Activated naive CD4-positive, alpha-beta T cell treated with anti-CD3 and anti-CD28 coated beads, Interleukin-2, amount 50 U/mL, for 16 hours (primary cell): ENCODE measurements around the gene COG1.
"Not testable (repeated sequence)": the region's sequence is repeated elsewhere in the genome, so short reads cannot be mapped to it uniquely, and the experiment has no call there.

Experiments
- DNase-seq: peaks from one replicate; pipeline ENCODE4 v3.0.0-alpha.2; 2020

Gene COG1

DNA sequence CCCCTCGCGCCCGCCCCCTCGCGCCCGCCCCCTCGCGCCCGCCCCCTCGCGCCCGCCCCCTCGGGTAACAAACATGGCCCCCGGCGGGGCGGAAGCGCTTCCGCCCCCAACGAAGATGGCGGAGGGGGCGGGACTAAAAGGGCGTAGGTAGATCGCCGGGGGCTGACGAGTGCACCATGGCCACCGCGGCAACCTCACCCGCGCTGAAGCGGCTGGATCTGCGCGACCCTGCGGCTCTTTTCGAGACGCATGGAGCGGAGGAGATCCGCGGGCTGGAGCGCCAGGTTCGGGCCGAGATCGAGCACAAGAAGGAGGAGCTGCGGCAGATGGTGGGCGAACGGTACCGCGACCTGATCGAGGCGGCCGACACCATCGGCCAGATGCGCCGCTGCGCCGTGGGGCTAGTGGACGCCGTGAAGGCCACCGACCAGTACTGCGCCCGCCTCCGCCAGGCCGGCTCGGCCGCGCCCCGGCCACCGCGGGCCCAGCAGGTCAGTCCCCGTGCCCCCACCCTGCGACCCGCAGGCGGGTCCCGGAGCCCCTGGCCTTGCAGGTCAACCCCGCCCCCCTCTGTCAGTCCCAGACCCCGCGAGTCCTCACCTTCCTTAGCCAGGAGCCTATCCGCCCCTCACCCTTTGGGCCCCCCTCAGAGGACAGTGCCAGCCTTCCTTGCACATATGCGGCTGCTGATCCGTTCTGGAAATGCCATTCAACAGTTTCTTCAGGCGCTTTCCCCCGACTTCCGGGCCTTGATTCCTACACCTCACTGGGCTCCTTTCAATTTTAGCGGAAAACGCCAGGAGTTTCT, at the start of gene COG1:
TSS of gene COG1 (plus strand) at position 162 of the 808 bp plus-strand sequence. CDS start at position 177, 15 bp downstream.
- peak; percentile 85 for DNase-seq

GRCh38 chr17:73144209-73144608, 48.6 kb upstream of the COG1 start:
- DNase-seq = not testable (repeated sequence)

- DNase-seq = no peak
These were observed 47.2 kb upstream of the COG1 start for GRCh38 chr17:73145641-73146040.

GRCh38 chr17:73147791-73148190, 45.1 kb upstream of the COG1 start:
- not testable (repeated sequence) for DNase-seq

GRCh38 chr17:73148540-73149334, 44.1 kb upstream of the COG1 start:
- no peak for DNase-seq

GRCh38 chr17:73150622-73151300, 42.1 kb upstream of the COG1 start:
- DNase-seq = not testable (repeated sequence)

DNA sequence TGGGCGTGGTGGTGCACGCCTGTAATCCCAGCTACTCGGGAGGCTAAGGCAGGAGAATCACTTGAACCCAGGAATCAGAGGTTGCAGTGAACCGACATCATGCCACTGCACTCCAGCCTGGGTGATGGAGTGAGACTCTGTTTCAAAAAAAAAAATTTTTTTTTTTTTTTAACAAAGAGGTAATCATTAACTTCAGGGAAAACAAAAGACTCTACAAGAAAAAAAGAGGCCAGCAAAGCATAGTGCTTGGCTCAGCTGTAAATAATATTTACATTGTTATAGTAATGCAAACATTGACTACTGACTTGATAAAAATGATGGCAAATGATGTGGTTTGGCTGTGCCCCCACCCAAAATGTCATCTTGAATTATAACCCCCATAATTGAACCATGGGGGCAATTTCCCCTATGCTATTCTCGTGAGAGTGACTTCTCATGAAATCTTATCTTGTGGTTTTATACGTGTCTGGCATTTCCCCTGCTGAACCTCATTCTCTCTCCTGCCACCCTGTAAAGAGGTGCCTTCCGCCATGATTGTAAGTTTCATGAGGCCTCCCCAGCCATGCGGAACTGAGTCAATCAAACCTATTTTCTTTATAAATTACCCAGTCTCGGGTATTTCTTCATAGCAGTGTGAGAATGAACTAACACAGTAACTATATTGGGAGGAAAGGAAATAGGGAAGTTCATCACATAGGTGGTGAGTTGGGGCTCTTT, 40.8 kb upstream of the COG1 start:
- DNase-seq = no peak

DNA sequence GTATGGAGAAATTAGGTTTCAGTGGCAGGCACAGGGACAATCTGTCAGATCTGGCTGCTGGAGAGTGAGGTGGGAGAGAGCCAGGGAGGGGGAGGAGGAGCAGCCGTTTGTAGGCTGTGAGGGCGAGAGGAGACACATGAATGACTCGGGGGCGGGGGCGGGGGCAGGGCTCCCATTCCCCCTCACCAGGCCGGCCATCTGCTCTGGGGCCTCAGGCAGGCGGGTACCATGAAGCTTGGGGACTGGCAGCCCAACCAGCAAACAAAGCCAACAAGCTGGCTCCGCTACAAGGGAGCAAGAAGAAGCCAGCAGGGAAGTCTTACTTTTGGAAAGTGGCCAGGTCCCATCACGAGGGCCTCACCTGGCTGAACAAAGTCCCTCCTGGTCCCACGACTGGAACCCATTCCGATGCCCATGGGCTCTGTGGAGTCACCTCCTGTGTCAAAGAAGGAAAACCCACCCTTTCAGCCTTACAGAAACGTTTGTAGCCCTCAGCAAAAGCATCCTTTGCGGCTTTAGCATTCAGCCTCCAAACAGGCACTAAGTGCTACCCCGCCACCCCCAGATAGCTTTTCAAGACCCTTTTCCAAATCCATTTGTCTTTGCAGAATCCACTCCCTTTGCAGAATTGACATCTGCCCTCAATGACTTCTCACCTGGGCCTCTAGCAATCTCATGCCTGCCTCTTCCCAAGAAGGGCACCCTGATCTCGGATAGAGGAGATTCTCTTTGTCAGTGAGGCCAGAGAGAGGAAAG, 37.3 kb upstream of the COG1 start:
- DNase-seq = no peak

DNA sequence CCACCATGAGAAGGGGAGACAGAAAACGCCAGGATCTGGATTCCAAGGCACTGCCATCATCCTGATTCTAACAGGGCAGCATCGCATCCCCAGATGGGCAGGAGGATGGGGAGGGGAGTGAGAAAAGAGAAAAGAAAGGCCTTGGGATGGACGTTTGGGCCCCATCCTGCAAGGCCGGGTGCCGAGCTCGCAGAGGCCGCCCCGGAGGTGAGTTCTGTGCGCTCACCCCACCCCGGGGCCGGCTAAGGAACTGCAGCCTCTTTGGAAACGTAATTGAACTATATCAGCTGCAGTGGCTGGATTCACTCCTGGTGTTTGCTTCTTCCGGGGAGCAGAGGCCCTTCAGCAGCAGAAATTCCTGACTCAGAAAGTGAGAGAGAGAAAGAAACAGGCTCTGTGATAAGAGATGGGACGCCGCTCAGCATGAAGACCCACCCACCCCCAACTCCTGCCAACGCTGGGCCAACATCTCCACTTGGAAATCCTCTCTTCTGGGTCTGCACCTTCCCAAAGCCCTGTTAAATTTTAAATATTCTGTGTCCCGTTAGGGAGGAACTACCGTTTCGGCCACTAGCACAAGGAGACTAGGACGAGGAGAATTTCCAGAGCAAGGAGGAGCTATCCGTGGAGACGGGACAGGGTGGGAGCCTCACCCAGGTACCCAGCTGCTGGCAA, 36.6 kb upstream of the COG1 start:
- DNase-seq = peak; percentile 57

GRCh38 chr17:73156887-73157520, 35.9 kb upstream of the COG1 start:
- DNase-seq = no peak

GRCh38 chr17:73157521-73157890, 35.3 kb upstream of the COG1 start:
- no peak for DNase-seq

GRCh38 chr17:73158133-73158532, 34.7 kb upstream of the COG1 start:
- DNase-seq = no peak

DNA sequence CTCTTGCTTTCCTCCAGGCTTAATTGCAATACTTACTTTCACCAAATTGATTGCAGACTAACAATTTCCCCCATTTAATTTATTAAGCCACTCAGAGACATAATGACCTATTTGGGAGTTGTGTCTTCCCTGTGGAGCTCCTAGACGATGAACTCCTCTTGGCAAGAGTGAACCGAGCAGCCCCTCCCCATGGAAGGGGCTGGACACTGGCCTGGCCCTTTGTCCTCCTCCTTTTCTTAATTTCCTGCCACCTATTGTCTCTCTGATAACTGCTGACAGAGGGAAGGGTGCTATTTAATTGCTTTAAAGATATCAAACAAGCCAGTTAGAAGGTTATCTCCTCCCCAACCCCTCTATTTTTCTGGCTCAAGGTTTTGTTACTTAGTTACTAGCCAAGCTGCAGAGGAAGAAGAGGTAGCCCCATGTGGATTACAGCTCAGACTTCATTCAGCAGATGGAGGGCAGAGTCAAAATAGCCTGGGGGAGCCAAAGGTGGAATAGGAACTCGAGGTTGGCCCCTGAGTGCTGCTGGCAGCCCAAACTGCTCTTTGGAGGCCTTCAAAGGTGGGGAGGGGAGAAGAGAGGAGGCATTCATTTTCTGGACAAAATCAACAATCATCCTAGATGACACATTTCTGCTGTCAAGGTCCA, 31.8 kb upstream of the COG1 start:
- no peak for DNase-seq

GRCh38 chr17:73163043-73163442, 29.8 kb upstream of the COG1 start:
- no peak for DNase-seq

DNA sequence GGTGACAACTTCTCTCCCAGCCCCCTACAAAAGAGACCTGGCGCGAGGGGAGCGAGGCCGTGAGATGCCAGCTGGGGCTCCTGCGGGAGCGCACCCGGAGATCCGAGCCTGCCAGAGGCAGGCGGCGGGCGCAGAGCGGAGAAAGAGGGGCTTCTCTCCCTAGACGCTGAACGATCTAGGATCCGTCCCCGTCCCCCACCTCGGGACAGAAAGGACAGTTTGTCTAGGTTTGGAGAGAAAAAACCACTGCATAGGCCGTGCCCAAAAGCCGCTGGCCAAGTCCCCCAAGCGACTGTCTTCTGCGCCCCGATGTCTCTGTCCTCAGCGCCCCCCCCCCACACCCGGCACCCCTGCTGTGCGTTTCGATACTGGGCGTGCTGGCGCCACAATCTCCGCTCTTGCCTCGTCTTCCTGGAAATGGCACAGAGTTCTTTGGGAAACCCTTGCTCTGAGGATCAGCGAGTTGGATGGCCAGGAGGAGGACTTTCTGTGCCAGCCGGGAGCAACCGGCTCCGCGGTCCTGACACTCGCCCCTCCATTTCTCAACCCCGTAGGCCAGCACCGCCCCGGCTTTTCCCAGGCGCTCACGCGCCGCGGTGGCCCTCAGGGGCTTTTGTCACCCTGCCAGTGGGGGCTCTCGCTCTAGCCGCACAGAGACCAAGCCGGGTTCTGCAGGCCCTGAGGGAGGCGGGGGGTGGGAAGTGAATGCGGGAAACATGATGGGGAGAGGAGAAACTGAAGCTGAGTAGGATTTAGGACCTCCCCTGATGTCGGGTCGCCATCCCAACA, 27.0 kb upstream of the COG1 start:
- DNase-seq = no peak

DNA sequence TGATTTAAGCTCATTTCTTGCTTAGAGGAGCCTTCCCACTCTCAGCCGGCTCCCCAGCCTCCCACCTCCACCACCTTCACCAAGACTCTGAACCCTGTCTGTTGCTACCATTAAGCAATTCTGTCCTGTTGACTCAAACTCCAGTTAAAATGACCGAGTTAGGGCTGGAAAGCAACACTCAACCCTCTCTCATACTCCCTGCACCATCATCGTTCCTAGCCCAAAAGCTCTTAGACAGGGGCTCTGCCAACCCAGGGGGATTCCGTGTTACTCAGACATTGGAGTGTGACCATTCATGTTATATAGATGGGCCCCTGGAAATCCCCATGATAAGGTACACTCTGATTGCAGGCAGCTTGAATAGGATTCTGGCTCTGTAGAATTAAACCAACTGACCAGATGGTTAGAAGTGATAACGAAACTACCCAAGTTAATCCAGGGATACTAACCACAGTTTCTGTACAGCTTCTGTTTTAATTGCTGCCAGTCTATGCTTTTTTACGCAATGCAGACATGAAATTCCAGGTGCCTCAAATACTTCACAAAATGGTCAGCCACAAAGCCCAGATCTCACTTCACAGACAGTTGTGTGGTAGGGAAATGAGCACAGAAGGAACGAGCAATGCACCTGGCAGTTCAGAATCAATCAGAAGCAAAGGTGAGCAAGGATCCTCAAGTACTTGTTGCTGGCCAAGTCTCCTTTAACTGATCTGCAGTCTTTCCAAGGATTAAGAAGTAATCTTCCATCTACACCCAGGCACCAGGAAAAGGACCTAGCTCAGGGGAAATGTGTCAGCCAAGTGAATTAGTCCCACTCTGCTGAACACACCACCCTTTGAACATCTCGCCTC, 25.9 kb upstream of the COG1 start:
- no peak for DNase-seq

DNA sequence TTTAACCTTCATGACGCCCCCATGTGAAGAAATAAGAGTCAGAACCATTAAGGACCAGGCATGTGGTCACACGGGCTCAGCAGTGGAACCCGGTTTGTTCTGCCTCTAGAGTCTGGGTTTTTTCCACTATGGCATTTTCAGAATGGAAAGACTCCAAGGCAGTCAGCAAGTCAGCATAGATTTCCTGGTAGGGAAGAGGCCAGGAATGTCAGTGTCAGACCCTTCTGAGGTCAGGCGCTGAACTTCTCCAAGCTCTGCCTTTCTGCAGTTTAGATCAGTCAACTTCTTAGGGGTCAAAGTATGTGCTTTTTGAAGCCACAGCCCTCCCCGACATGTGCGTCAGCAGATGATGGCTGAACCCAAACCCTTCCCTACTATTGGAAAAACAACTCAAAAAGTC, 24.2 kb upstream of the COG1 start:
- DNase-seq = no peak

- no peak for DNase-seq
These were observed 22.5 kb upstream of the COG1 start for GRCh38 chr17:73170324-73170723.

- no peak for DNase-seq
These were observed 20.6 kb upstream of the COG1 start for GRCh38 chr17:73172252-73172651.
